ENCODE data around the gene CLPSL2. TPM values are rescaled to one million over a fixed set of nuclear protein-coding genes. Genes with fewer than 3 reads are reported as not detected.
A peak's percentile ranks its signal among the peaks of the same experiment; 100 is the strongest.

Gene CLPSL2
- total RNA-seq, 1 donor from 2014 or later = not detected

DNA sequence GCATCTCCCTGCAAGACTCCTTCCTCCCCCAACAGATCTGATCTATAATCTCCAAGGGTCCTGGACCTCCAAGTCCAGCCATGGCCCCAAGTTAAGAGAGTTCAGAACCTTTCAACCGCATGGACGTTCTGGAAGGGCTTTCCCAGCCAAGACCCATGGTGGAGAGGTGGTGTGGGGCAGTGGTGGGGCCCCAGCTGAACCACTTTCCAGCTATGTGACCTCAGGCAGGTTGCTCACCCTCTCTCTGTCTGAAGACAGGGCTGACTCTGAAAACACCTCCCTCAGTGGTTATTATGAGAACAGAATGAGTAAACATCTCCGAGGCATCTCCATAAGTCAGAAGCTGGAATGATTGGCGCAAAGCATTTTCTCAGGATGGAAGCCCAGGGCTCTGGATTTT lies 19.8 kb downstream of the CLPSL2 start:
- FAIRE-seq (no peak), DNase-seq (ENCODE audit: low read depth) (no peak)
- no peaks in the 10 kb centered on the region for H3K79me2 ChIP-seq (ENCODE audit: insufficient read depth, low read length)
- no peak overlapping the region for H3K27ac ChIP-seq (ENCODE audit: low read depth, low read length)
- H3K4me3 ChIP-seq (ENCODE audit: insufficient read depth, low read depth, low read length) = no peak overlapping the region
- no peaks in the 10 kb centered on the region for H3K4me1 ChIP-seq (ENCODE audit: insufficient read depth, low read length)
- Mint-ChIP-seq H3K27me3 (ENCODE audit: low read depth, unreplicated experiment) (peaks cover 47% of the 10 kb centered on the region), H3K36me3 (ENCODE audit: low read depth, unreplicated experiment) (peaks cover 3% of the 10 kb centered on the region), H3K4me1 (ENCODE audit: low read depth, unreplicated experiment) (peaks cover 3% of the 10 kb centered on the region), H3K4me3 (ENCODE audit: unreplicated experiment) (no peak overlapping the region), H3K9me3 (ENCODE audit: unreplicated experiment) (no peaks in the 10 kb centered on the region), H3K27ac (ENCODE audit: unreplicated experiment) (peak overlapping the region; percentile 5)
- no peak overlapping the region for H3K4me2 ChIP-seq (ENCODE audit: low read length)
- no peak overlapping the region for H2AFZ ChIP-seq (ENCODE audit: low read depth, low read length)
- TF ChIP-seq CTCF (IDR thresholded peaks at IDR 0.05; ENCODE audit: insufficient read depth, low read depth, low read length) (no peak), EZH2 (IDR thresholded peaks at IDR 0.05; ENCODE audit: insufficient read depth, low read length) (no peak)
- H3K9me3 ChIP-seq (ENCODE audit: insufficient read depth, low read depth, low read length) = no peaks in the 10 kb centered on the region
- peaks cover 6% of the 10 kb centered on the region for H3K27me3 ChIP-seq (ENCODE audit: insufficient read depth, low read length)
- no peak overlapping the region for H3K9ac ChIP-seq (ENCODE audit: low read length)
- H4K20me1 ChIP-seq (ENCODE audit: insufficient read depth, low read length) = no peaks in the 10 kb centered on the region
- H3K36me3 ChIP-seq (ENCODE audit: insufficient read depth, low read length) = no peaks in the 10 kb centered on the region

GRCh38 chr6:35797837-35798526 lies 21.6 kb downstream of the CLPSL2 start:
- H3K4me2 ChIP-seq (ENCODE audit: low read length) = no peak overlapping the region
- H3K4me1 ChIP-seq (ENCODE audit: insufficient read depth, low read length) = no peaks in the 10 kb centered on the region
- H3K27me3 Mint-ChIP-seq (ENCODE audit: low read depth, unreplicated experiment) = peaks cover 47% of the 10 kb centered on the region
- H3K4me3 ChIP-seq (ENCODE audit: insufficient read depth, low read depth, low read length) = no peak overlapping the region
- no peak for FAIRE-seq
- peaks cover 3% of the 10 kb centered on the region for H3K4me1 Mint-ChIP-seq (ENCODE audit: low read depth, unreplicated experiment)
- H3K4me3 Mint-ChIP-seq (ENCODE audit: unreplicated experiment) = no peak overlapping the region
- no peaks in the 10 kb centered on the region for H3K9me3 ChIP-seq (ENCODE audit: insufficient read depth, low read depth, low read length)
- no peak overlapping the region for H2AFZ ChIP-seq (ENCODE audit: low read depth, low read length)
- H3K36me3 Mint-ChIP-seq (ENCODE audit: low read depth, unreplicated experiment) = peaks cover 3% of the 10 kb centered on the region
- H3K9ac ChIP-seq (ENCODE audit: low read length) = no peak overlapping the region
- no peaks in the 10 kb centered on the region for H4K20me1 ChIP-seq (ENCODE audit: insufficient read depth, low read length)
- no peaks in the 10 kb centered on the region for H3K79me2 ChIP-seq (ENCODE audit: insufficient read depth, low read length)
- no peaks in the 10 kb centered on the region for H3K27me3 ChIP-seq (ENCODE audit: insufficient read depth, low read length)
- H3K27ac Mint-ChIP-seq (ENCODE audit: unreplicated experiment) = no peak overlapping the region
- H3K9me3 Mint-ChIP-seq (ENCODE audit: unreplicated experiment) = no peaks in the 10 kb centered on the region
- no peak for TF ChIP-seq CTCF (IDR thresholded peaks at IDR 0.05; ENCODE audit: insufficient read depth, low read depth, low read length)
- no peak for TF ChIP-seq EZH2 (IDR thresholded peaks at IDR 0.05; ENCODE audit: insufficient read depth, low read length)
- DNase-seq (ENCODE audit: low read depth) = no peak
- H3K27ac ChIP-seq (ENCODE audit: low read depth, low read length) = no peak overlapping the region
- no peaks in the 10 kb centered on the region for H3K36me3 ChIP-seq (ENCODE audit: insufficient read depth, low read length)

DNA sequence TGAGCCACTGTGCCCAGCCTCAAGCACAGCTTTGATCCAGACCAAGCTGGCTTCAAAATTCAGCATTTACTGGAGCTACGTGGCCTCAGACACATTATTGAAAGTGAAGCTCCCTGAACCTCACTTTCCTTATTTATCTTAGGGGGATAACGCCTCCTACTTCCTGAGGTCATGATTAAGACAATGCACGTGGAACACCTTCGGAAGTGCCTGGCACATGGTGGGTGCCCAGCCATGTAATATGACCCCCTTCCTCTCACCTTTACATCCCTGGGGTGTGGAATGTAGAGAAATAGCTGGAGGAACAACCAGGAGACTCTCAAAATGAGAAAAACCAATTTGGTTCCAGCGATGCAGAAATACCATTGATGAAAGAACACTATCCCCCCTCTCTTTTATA lies 22.3 kb downstream of the CLPSL2 start:
- Mint-ChIP-seq H3K27ac (ENCODE audit: unreplicated experiment) (no peak overlapping the region), H3K36me3 (ENCODE audit: low read depth, unreplicated experiment) (peaks cover 3% of the 10 kb centered on the region), H3K4me1 (ENCODE audit: low read depth, unreplicated experiment) (no peaks in the 10 kb centered on the region), H3K4me3 (ENCODE audit: unreplicated experiment) (no peak overlapping the region), H3K9me3 (ENCODE audit: unreplicated experiment) (no peaks in the 10 kb centered on the region), H3K27me3 (ENCODE audit: low read depth, unreplicated experiment) (peaks cover 45% of the 10 kb centered on the region)
- Histone ChIP-seq H3K9ac (ENCODE audit: low read length) (no peak overlapping the region), H4K20me1 (ENCODE audit: insufficient read depth, low read length) (no peaks in the 10 kb centered on the region), H3K4me1 (ENCODE audit: insufficient read depth, low read length) (no peaks in the 10 kb centered on the region), H3K9me3 (ENCODE audit: insufficient read depth, low read depth, low read length) (no peaks in the 10 kb centered on the region), H3K27ac (ENCODE audit: low read depth, low read length) (no peak overlapping the region), H3K79me2 (ENCODE audit: insufficient read depth, low read length) (no peaks in the 10 kb centered on the region), H2AFZ (ENCODE audit: low read depth, low read length) (no peak overlapping the region), H3K36me3 (ENCODE audit: insufficient read depth, low read length) (no peaks in the 10 kb centered on the region), H3K4me3 (ENCODE audit: insufficient read depth, low read depth, low read length) (no peak overlapping the region), H3K27me3 (ENCODE audit: insufficient read depth, low read length) (no peaks in the 10 kb centered on the region), H3K4me2 (ENCODE audit: low read length) (no peak overlapping the region)
- DNase-seq (ENCODE audit: low read depth) = no peak
- FAIRE-seq = no peak
- TF ChIP-seq CTCF (IDR thresholded peaks at IDR 0.05; ENCODE audit: insufficient read depth, low read depth, low read length) = no peak
- no peak for TF ChIP-seq EZH2 (IDR thresholded peaks at IDR 0.05; ENCODE audit: insufficient read depth, low read length)

Data from astrocyte (in vitro differentiated cells and primary cell).